GM21360 (cell line): ENCODE results near the gene ASIC1.
"Not testable (repeated sequence)": the region's sequence is repeated elsewhere in the genome, so short reads cannot be mapped to it uniquely, and the experiment has no call there.

ENCODE experiments used
- ATAC-seq: cut with Tn5 transposase; IDR thresholded peaks from one replicate; pipeline ENCODE4 v1.9.1; 2021; ENCODE audit warnings: mild to moderate bottlenecking, moderate library complexity; ENCODE audit not compliant: unreplicated experiment

ASIC1 gene

GRCh38 chr12:50057000-50057841 is at the start of gene ASIC1:
Gene ASIC1 (plus strand): TSS chr12:50057596. CDS start chr12:50058767, 1,171 bp downstream.
- ATAC-seq: no peak

GRCh38 chr12:50013361-50014147 is 43.8 kb upstream of the ASIC1 start:
- ATAC-seq: no peak

GRCh38 chr12:50014342-50014741 is 43.1 kb upstream of the ASIC1 start:
- no peak for ATAC-seq

- ATAC-seq: no peak
Measured at GRCh38 chr12:50016501-50017475, 40.6 kb upstream of the ASIC1 start.

- ATAC-seq: no peak
Measured at GRCh38 chr12:50017641-50018040, 39.8 kb upstream of the ASIC1 start.

- ATAC-seq: no peak
Measured at GRCh38 chr12:50018154-50018553, 39.2 kb upstream of the ASIC1 start.

GRCh38 chr12:50018968-50019367 is 38.4 kb upstream of the ASIC1 start:
- no peak for ATAC-seq

GRCh38 chr12:50019524-50019923 is 37.9 kb upstream of the ASIC1 start:
- no peak for ATAC-seq

- no peak for ATAC-seq
Measured at GRCh38 chr12:50021031-50021430, 36.4 kb upstream of the ASIC1 start.

- no peak for ATAC-seq
Measured at GRCh38 chr12:50022903-50023302, 34.5 kb upstream of the ASIC1 start.

- ATAC-seq: no peak
Measured at GRCh38 chr12:50024227-50024626, 33.2 kb upstream of the ASIC1 start.

- ATAC-seq: peak; percentile 13
Measured at GRCh38 chr12:50024805-50025186, 32.6 kb upstream of the ASIC1 start.

GRCh38 chr12:50025187-50026059 is 32.0 kb upstream of the ASIC1 start, which contains the start of gene RACGAP1:
Gene RACGAP1 (minus strand): TSS chr12:50025494. CDS start chr12:50016715, 8,779 bp downstream.
- ATAC-seq: peak; percentile 98

- no peak for ATAC-seq
Measured at GRCh38 chr12:50026691-50027090, 30.7 kb upstream of the ASIC1 start.

- ATAC-seq: not testable (repeated sequence)
Measured at GRCh38 chr12:50030449-50030848, 26.9 kb upstream of the ASIC1 start.

- ATAC-seq: no peak
Measured at GRCh38 chr12:50032515-50032853, 24.9 kb upstream of the ASIC1 start.

- no peak for ATAC-seq
Measured at GRCh38 chr12:50032854-50033581, 24.4 kb upstream of the ASIC1 start.

- ATAC-seq: no peak
Measured at GRCh38 chr12:50038336-50038735, 19.1 kb upstream of the ASIC1 start.

- ATAC-seq: no peak
Measured at GRCh38 chr12:50039151-50039835, 18.1 kb upstream of the ASIC1 start.
